K562 (cell line): Measurements from ENCODE around the gene PDE12. TPM values are rescaled to one million over a fixed set of nuclear protein-coding genes. Genes with fewer than 3 reads are reported as not detected.
A peak's percentile ranks its signal among the peaks of the same experiment; 100 is the strongest.

Experiments used
- CBFA2T2 ChIP-seq: fragments of 450-650 bp; conservative IDR thresholded peaks from 2 replicates; pipeline ENCODE4 v1.6.1; 2017; ENCODE audit warnings: mild to moderate bottlenecking
- E2F3 ChIP-seq: fragments of 250-450 bp; sonication (Bioruptor Pico); IDR thresholded peaks from 2 replicates; pipeline ENCODE4 v1.4.0; 2020; ENCODE audit warnings: mild to moderate bottlenecking
- SMARCA4 ChIP-seq: fragments of 450-650 bp; IDR thresholded peaks from 2 replicates; pipeline ENCODE4 v1.6.1; 2016
- U2AF1 ChIP-seq: fragments of 200-400 bp; formaldehyde crosslinking; optimal IDR thresholded peaks from 2 replicates; pipeline ENCODE3; 2017; ENCODE audit warnings: mild to moderate bottlenecking, low read depth, low read length, moderate library complexity
- ZFP30 ChIP-seq: fragments of 250-450 bp; sonication (Bioruptor Pico); IDR thresholded peaks from 2 replicates; pipeline ENCODE4 v1.8.0; 2022; ENCODE audit warnings: moderate library complexity, mild to moderate bottlenecking, inconsistent platforms, borderline replicate concordance
- ZNF146 ChIP-seq: IDR thresholded peaks from one replicate; pipeline ENCODE4 v1.6.1; 2018; ENCODE audit warnings: missing compliant biosample characterization; ENCODE audit not compliant: unreplicated experiment
- ZNF318 ChIP-seq, 2 experiments: fragments of 450-650 bp; IDR thresholded peaks; 2 replicates each; pipeline ENCODE4 v1.6.1; 2016; ENCODE audit warnings: mild to moderate bottlenecking in 2 of 2, borderline replicate concordance in 1 of 2, low read depth in 1 of 2, moderate library complexity in 1 of 2
- ZNF398 ChIP-seq: fragments of 250-450 bp; sonication (Bioruptor Pico); IDR thresholded peaks from 2 replicates; pipeline ENCODE4 v1.8.0; 2021; ENCODE audit warnings: moderate library complexity, mild to moderate bottlenecking, inconsistent platforms
- ZNF444 ChIP-seq: fragments of 250-450 bp; sonication (Bioruptor Pico); IDR thresholded peaks from 2 replicates; pipeline ENCODE4 v1.4.0; 2020; ENCODE audit warnings: mild to moderate bottlenecking, moderate library complexity
- ZNF609 ChIP-seq: sonication (generic); formaldehyde crosslinking; IDR thresholded peaks from 2 replicates; pipeline ENCODE4 v1.8.1; 2023; ENCODE audit warnings: missing genetic modification reagents, mild to moderate bottlenecking, borderline replicate concordance
- polyA plus RNA-seq, 8 experiments: library from polyadenylated mRNA; depleted of rRNA in 4 of 8; stranded (reverse) in 5 of 8; unstranded in 3 of 8; fragments of >200 nt; fragmentation: Nextera tagmentation in 2 of 8; fragmentation: Illumina TruSeq in 1 of 8; extraction: Ambion mirVana in 2 of 8; extraction: Trizol in 1 of 8; gene quantifications; 2 replicates each; pipeline versions ENCODE4 v1.2.1 to v1.2.3, GENCODE V29; 2011 to 2014; ENCODE audit warnings: inconsistent platforms in 1 of 8, missing spikeins in 1 of 8
- total RNA-seq, 7 experiments: library from RNA; depleted of rRNA in 6 of 7; stranded (reverse); fragments of >200 nt in 6 of 7; fragmentation: Illumina TruSeq in 2 of 7; extraction: Trizol in 2 of 7; gene quantifications; 2 replicates each; pipeline versions ENCODE4 v1.2.1 to v1.2.3, GENCODE V29; 2011 to 2021; ENCODE audit warnings: low replicate concordance in 1 of 7

The PDE12 gene
- total and polyA plus RNA-seq, 9 of the 15 experiments (the other 6 are each of a cell fraction or from before 2014, with no cell fraction given) = 2.1 to 20.5 (median 10.0) TPM

GRCh38 chr3:57597127-57597923, 41.3 kb downstream of the PDE12 start, which contains the start of gene ARF4 (continued):
- TF ChIP-seq ZNF444 (CRISPR knock-in tag) = no peak
- TF ChIP-seq ZNF318 (IDR thresholded peaks at IDR 0.05; ENCODE audit: borderline replicate concordance in 1 of 2, low read depth in 1 of 2) = peak in 1 of 2 experiments; percentile 49; a peak in 2 of 4 replicates
- TF ChIP-seq U2AF1 = no peak
- TF ChIP-seq ZNF398 = no peak
- no peak for TF ChIP-seq SMARCA4
- TF ChIP-seq ZNF609 (CRISPR knock-in tag) = no peak
- no peak for TF ChIP-seq ZFP30
- TF ChIP-seq E2F3 (CRISPR knock-in tag) = no peak
- no peak for TF ChIP-seq CBFA2T2
- TF ChIP-seq ZNF146 (CRISPR knock-in tag) = no peak
